Right lobe of liver (tissue), 6 donors: ENCODE data around the gene NCSTN. TPM values are rescaled to one million over a fixed set of nuclear protein-coding genes. Genes with fewer than 3 reads are reported as not detected.

Experiments
- ATAC-seq, 4 donors: fragments of 200-7000 bp; cut with Tn5 transposase; one replicate each; pipeline ENCODE4 v1.9.1; 2020; ENCODE audit warnings: mild to moderate bottlenecking in 4 of 4, moderate library complexity in 4 of 4
- DNase-seq, 3 donors: peaks; one replicate each; pipeline ENCODE4 v3.0.0-alpha.2; 2020
- H3K27ac ChIP-seq, 3 donors: fragments of 200-600 bp; one replicate each; pipeline ENCODE4 v1.8.0; 2022
- H3K27me3 ChIP-seq, 2 donors: fragments of 200-600 bp; one replicate each; pipeline ENCODE4 v1.8.0; 2022
- H3K36me3 ChIP-seq, 4 donors: fragments of 200-600 bp; sonication (generic) in 1 of 4; one replicate each; pipeline versions ENCODE4 v1.5.1 to v1.8.0; 2017 to 2022; ENCODE audit warnings: control low read depth in 1 of 4
- H3K4me1 ChIP-seq, 4 donors: fragments of 200-600 bp; sonication (generic) in 1 of 4; one replicate each; pipeline versions ENCODE4 v1.5.1 to v1.8.0; 2017 to 2022; ENCODE audit warnings: control low read depth in 1 of 4
- H3K4me3 ChIP-seq, 3 donors: fragments of 200-600 bp; one replicate each; pipeline ENCODE4 v1.8.0; 2022
- H3K9me3 ChIP-seq, 4 donors: fragments of 200-600 bp; sonication (generic) in 1 of 4; one replicate each; pipeline versions ENCODE4 v1.5.1 to v1.8.0; 2017 to 2022; ENCODE audit warnings: control low read depth in 1 of 4
- CTCF ChIP-seq, 4 donors: fragments of 200-600 bp in 3 of 4; fragments of 450-650 bp in 1 of 4; IDR thresholded peaks; one replicate each; pipeline versions ENCODE4 v1.5.1 to v1.8.0; 2016 to 2022; ENCODE audit warnings: antibody characterized with exemption in 4 of 4, mild to moderate bottlenecking in 2 of 4
- POLR2A ChIP-seq: fragments of 450-650 bp; IDR thresholded peaks from one replicate; pipeline ENCODE4 v1.6.1; 2017; ENCODE audit warnings: antibody characterized with exemption, mild to moderate bottlenecking
- WGBS: methylation state at CpG from one replicate; pipeline ENCODE4 v1.1.6; 2018; ENCODE audit warnings: low coverage, low lambda C conversion rate; ENCODE audit not compliant: insufficient coverage; ENCODE audit errors: missing lambda C conversion rate; 5-methylcytosine and 5-hydroxymethylcytosine counted together
- intact Hi-C, 2 donors: fragments of 100-400 bp; cut with DNase I; formaldehyde crosslinking; loops; one replicate each; pipeline versions ENCODE4 v1.11.2 to v1.14.1; 2022
- small RNA-seq, 2 experiments: library from RNA; depleted of rRNA; stranded (forward); fragments of <200 nt; gene quantifications; one replicate each; pipeline ENCODE3, GENCODE V24; 2016
- total RNA-seq, 6 experiments: library from RNA; depleted of rRNA in 2 of 6; stranded (reverse); fragments of >200 nt in 2 of 6; fragmentation: NEBNext Ultra II Directional in 3 of 6; extraction: Animal tissue kit (Norgen Biotek cat#: 25700) in 3 of 6; gene quantifications; one replicate each; pipeline versions ENCODE4 v1.1.0 to v1.2.4, GENCODE V29; 2016 to 2023
- donor health status: DM: no; HTN: yes; CAD: no.
- donor health status: DM: no; HTN: no; CAD: no.
- donor health status: DM: no; HTN: no; CAD: no.
- donor health status: DM: no; HTN: yes; CAD: no.
- donor health status: DM: no; HTN: yes; CAD: no.

NCSTN gene
- total RNA-seq, 6 experiments from 2014 or later = 31.1 to 45.7 (median 39.0) TPM

GRCh38 chr1:160406131-160406968 is 63.2 kb downstream of the NCSTN start:
- Histone ChIP-seq H3K27ac (no peak overlapping the region), H3K27me3 (no peaks in the 10 kb centered on the region), H3K36me3 (no peaks in the 10 kb centered on the region), H3K4me3 (no peak overlapping the region), H3K4me1 (no peaks in the 10 kb centered on the region), H3K9me3 (no peaks in the 10 kb centered on the region)
- intact Hi-C loops = no loop called here
- TF ChIP-seq POLR2A (no peak), CTCF (IDR thresholded peaks at IDR 0.05) (no peak)
- WGBS = 78% methylated on average over 11 of the region's 15 CpGs
- DNase-seq (peak in 1 of 3 donors; percentile 27), ATAC-seq (no peak)

GRCh38 chr1:160407839-160408801 is 64.9 kb downstream of the NCSTN start:
- no peak for ATAC-seq

More at GRCh38 chr1:160407839-160408801, 64.9 kb downstream of the NCSTN start:
- WGBS = 78% methylated on average over 7 of the region's 12 CpGs
- Histone ChIP-seq H3K4me3 (no peak overlapping the region), H3K4me1 (no peaks in the 10 kb centered on the region), H3K27ac (no peak overlapping the region), H3K27me3 (no peaks in the 10 kb centered on the region), H3K9me3 (no peaks in the 10 kb centered on the region), H3K36me3 (no peaks in the 10 kb centered on the region)
- DNase-seq = no peak
- intact Hi-C loops = no loop called here
- no peak for TF ChIP-seq POLR2A
- TF ChIP-seq CTCF (IDR thresholded peaks at IDR 0.05) = no peak

Small RNAs within 50 kb of the gene (small RNA-seq; reads per million reads assigned to genes)
- 0 reads per million in 2 experiments for gene RF00019
- 0 to 0.13 reads per million in 2 experiments for gene RNU4-42P

Other genes with a start within 250 kb of the NCSTN start
- 10 to 100 TPM; 27.5 to 45.7 (median 29.4) TPM for gene IGSF8, start 244.8 kb upstream of the NCSTN start, total RNA-seq
- 1 to 10 TPM in 1 of 6 experiments, under 1 TPM in 5; 0.22 to 1.7 (median 0.36) TPM for gene ATP1A2, start 227.6 kb upstream of the NCSTN start, total RNA-seq
- not detected for gene ATP1A4, start 191.8 kb upstream of the NCSTN start, total RNA-seq
- gene CASQ1, start 152.8 kb upstream of the NCSTN start, total RNA-seq = under 1 TPM in 1 of 6 experiments, not detected in 5; 0.25 TPM
- 10 to 100 TPM; 11.5 to 45.7 (median 18.0) TPM for gene PEA15, start 138.0 kb upstream of the NCSTN start, total RNA-seq
- gene DCAF8, start 80.8 kb upstream of the NCSTN start, total RNA-seq = 100 to 1,000 TPM in 4 of 6 experiments, 10 to 100 TPM in 2; 80.2 to 137 (median 110) TPM
- gene PEX19, start 58.2 kb upstream of the NCSTN start, total RNA-seq = 10 to 100 TPM; 55.8 to 96.2 (median 84.1) TPM
- gene COPA, start 133 bp upstream of the NCSTN start, total RNA-seq = 100 to 1,000 TPM in 4 of 6 experiments, 10 to 100 TPM in 2; 75.5 to 109 (median 103) TPM
- under 1 TPM in 2 of 6 experiments, not detected in 4; 0.07 to 0.12 TPM for gene NHLH1, start 23.7 kb downstream of the NCSTN start, total RNA-seq
- gene VANGL2, start 57.2 kb downstream of the NCSTN start, total RNA-seq = under 1 TPM; 0.06 to 0.22 (median 0.12) TPM
- 1 to 10 TPM in 1 of 6 experiments, under 1 TPM in 5; 0.26 to 1.1 (median 0.69) TPM for gene SLAMF6, start 179.9 kb downstream of the NCSTN start, total RNA-seq
- 10 to 100 TPM in 1 of 6 experiments, 1 to 10 TPM in 5; 2.4 to 11.1 (median 3.4) TPM for gene CD84, start 236.1 kb downstream of the NCSTN start, total RNA-seq